ENCODE measurements around the gene S100P.
A peak's percentile ranks its signal among the peaks of the same experiment; 100 is the strongest.
"Not testable (repeated sequence)": the region's sequence is repeated elsewhere in the genome, so short reads cannot be mapped to it uniquely, and the experiment has no call there.

S100P gene

DNA sequence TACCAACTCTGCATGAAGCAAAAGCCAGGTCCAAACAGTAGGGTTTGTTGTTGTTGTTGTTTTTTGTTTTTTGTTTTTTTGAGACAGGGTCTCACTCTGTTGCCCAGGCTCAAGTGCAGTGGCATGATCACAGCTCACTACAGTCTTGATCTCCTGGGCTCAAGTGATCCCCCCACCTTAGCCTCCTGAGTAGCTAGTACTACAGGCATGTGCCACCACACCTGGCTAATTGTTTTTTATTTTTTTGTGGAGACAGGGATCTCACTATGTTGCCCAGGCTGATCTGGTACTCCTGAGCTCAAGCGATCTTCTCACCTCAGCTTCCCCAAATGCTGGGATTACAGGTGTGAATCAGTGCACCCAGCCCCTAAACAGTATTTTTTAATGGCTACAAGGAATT is 6.2 kb downstream of the S100P start:
- no peak for DNase-seq

DNA sequence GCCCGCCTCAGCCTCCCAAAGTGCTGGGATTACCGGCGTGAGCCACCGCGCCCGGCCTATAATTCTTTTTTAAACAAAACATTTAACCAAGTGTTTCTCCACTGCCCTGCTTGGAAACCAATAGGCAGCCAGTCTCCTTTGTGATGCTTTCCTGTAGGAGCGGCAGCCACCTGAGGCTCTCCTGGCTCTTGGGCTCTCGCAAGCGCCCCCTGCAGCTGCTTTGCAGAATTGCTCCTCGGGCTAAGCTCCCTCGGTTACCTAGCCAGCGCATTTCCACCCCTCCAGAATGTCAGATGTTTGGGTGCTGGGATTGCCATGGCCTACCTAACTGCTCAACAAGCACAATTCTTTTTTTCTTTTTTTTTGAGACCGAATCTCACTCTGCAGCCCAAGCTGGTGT is 7.7 kb downstream of the S100P start:
- DNase-seq: peak in 1 of 3 experiments; percentile 4

DNA sequence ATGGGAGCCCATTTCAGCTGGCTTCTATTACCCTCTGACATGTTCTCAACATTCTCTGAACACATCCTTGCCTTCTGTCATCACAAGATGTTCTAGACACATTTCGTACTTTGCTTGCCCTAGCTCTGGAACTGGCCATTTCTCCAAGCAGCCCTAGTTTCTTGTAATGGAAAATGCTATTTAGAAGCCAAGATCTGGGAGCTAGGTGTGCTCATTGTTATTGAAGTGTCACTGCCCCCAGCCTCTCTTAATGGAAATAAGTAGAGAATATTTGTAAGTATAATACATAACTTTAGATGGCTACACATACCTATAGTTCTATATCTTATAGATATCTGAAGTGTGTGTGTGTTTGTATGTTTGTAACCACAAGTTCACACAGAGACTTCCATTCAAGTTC is 9.1 kb downstream of the S100P start:
- no peak for DNase-seq

DNA sequence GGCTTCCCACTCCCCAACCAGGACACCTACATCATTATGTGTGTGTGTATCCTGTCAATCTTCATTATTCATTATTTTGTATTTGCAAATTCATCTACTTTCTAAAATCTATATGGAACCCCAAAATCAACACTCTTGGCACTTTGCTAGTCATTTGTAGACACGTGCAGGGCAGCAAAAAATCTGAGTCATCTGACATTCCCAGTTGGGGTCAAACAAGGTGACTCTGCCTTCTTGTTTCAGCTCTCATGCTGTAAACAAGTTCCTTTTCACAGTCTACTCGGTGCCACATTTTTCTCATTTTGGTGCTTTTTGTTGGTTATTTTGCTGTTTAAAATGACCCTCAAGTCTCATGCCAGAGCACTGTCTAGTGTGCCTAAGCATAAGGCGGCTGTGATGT is 10.1 kb downstream of the S100P start:
- no peak for DNase-seq

DNA sequence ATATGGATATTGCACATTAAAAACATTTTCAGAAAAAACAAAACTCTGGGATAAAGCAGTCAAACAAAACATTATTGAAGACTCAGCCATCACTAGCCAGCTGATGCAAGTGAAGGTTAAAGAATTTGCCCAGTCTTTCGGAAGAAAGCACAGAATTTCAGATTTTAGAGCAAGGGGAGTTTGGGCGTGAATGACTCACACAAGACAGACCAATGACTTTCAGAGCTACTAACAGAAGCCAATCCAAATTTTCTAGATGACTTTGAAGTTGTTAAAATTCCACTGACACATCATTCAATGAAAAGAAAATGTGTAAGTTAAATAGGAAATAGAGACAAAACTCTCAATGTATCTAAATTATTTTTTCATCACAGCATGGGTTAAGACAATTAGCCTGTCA is 12.0 kb downstream of the S100P start:
- DNase-seq: no peak

DNA sequence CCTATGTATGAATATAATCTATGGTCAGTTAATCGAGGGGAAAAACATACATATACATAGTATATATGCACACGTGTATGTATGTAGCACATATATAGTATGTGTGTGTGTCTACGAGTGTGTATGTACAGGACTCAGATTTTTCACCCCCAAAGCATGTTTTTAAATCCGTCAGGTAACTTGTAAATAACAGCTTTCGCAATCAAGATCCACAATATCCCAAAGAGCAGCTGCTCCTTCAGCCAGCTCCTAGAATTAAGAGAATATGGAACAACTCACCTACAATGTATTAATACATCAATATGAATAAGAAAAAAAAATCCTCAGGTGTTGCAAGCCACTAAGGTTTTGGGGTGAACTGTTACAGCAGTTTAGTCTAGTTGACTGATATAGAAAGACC is 12.5 kb downstream of the S100P start:
- DNase-seq: no peak

DNA sequence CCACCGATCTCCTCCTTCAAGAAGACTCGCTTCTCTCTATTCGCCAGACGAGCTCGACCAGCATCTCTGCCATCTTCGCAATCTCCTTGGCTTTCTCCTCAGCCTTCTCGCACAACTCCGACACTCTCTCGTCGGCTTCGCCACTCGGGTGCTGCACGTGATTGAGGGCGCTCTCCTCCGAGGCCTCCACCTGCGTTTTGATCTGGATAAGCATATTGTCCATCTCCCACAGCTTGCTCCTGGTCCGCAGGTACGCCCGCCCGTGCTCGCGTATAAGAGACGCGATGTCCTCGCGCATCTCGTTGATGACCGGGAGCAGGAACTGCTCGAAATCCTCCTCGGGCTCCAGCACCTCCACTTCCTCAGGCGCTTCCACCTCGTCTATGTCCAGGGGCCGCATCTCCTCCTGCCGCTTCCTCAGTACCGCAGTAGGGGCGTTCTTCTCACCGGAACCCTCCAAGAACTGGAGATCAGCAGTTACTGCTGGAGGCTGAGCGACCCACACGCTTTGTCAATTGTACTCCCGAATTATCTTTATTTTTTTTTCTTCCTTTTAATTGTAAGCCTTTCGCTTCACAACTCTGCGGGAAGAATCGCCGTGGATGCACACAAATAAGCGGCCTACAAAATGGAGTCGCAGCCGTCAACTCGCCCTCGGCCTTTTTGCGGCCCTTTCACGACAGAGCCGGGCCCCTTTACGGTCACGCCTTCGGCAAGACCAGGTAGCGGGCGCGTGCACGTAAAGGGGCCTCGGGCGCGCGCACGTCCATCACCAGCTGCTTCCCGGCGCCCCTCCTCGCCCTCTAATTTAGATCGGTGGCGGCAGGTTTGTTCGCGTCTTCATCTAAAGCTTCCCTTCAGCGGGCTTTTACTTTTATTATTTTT is 15.8 kb downstream of the S100P start, which contains the start of gene MRFAP1L1:
Gene MRFAP1L1, minus strand, starts transcription at position 636 of the 885 bp plus-strand sequence. Its CDS starts 236 bp downstream, at position 400.
- peak; percentile 96 to 99 (median 98) for DNase-seq

DNA sequence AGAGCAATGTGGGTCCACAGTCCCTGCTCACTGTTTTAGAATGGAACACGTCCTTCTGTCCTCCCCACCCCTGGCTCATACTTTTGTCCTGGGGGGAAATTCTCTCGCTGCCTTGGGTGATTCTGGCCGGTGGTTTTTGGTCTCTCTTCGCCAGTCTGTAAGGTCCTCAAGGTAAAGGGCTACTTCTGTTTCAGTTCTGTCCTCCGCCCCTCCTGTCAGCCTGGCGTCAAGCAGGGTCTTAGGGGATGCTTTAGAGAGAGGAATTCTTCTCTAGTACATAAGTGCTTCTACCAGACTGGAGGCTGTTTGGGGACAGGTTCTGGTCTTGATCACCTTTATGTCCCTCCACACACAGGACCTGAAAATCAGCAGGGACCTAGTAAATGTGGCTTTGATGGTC is 16.6 kb downstream of the S100P start:
- DNase-seq: no peak

DNA sequence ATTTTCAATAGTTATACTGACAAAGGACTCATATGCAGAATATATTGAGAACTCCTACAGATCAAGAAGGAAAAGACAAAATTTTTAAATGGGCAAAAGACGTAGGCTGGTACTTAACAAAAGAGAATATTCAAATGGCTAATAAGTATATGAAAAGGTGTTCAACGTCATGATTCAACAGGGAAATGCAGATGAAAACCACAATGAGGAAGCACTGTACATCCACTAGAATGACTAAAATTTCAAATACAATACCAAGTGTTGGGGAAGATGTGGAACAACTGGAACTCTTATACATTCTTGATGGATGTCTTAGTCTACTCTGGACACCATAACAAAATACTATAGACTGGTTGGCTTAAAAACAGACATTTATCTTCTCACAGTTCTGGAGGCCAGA is 17.3 kb downstream of the S100P start:
- no peak for DNase-seq

DNA sequence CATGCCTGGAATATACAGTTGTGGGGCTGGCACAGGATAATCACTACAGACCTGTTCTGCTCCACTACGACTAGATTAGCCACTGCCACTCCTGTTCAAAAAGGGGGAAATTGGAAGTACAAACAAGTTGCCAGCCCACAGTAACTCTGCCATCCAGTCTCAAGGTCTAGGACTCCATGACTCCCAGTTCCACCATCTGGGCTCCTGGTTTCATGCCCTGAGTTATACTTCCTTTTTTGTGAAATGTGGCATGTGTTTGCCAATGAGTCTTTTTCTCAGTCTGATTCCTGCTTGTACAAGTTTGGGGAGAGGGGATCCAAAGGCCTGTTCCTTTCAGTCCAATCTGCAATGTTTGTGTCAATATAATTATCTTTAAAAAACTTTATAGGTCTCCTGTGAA is 21.3 kb downstream of the S100P start:
- DNase-seq: no peak

DNA sequence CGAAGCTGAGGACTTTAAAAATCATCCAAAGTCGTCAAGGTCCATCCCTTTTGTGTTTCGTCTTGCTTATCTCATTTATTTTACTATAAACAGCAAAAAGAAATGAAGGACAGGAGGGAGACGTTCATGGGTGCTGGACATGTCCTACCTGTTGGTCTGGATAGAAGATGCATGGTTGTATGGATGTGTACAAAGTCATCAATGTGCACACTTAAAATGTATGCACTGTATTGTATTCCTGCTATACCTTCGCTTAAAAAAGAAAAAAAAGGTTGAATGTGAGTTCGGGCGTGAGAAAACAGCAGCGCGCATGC is 22.0 kb downstream of the S100P start:
- no peak for DNase-seq

DNA sequence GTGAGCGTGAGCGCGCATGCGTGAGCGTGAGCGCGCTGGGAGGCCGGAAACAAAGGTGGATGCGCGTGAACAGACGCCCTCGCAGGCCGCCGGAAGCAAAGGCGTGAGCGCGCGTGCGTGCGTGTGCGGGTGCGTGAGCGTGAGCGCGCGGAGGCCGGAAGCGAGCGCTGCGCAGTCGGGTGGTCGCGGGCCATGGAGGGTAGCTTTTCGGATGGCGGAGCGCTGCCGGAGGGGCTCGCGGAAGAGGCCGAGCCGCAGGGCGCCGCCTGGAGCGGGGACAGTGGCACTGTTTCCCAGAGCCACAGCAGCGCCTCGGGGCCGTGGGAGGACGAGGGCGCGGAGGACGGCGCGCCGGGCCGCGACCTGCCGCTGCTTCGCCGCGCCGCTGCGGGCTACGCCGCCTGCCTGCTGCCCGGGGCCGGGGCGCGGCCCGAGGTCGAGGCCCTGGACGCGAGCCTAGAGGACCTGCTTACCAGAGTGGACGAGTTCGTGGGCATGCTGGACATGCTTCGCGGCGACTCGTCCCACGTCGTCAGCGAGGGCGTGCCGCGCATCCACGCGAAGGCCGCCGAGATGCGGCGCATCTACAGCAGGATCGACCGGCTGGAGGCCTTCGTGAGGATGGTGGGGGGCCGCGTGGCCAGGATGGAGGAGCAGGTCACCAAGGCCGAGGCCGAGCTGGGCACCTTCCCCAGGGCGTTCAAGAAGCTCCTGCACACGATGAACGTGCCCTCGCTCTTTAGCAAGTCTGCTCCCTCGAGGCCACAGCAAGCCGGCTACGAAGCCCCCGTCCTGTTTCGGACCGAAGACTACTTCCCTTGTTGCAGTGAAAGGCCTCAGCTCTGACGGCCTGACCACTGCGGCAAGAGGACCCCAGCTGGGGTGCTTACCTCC is 22.6 kb downstream of the S100P start, which contains the start of gene BLOC1S4:
Gene BLOC1S4, plus strand, starts transcription at position 157 of the 894 bp plus-strand sequence. Its CDS starts 36 bp downstream, at position 193.
- peak; percentile 92 to 97 (median 94) for DNase-seq

DNA sequence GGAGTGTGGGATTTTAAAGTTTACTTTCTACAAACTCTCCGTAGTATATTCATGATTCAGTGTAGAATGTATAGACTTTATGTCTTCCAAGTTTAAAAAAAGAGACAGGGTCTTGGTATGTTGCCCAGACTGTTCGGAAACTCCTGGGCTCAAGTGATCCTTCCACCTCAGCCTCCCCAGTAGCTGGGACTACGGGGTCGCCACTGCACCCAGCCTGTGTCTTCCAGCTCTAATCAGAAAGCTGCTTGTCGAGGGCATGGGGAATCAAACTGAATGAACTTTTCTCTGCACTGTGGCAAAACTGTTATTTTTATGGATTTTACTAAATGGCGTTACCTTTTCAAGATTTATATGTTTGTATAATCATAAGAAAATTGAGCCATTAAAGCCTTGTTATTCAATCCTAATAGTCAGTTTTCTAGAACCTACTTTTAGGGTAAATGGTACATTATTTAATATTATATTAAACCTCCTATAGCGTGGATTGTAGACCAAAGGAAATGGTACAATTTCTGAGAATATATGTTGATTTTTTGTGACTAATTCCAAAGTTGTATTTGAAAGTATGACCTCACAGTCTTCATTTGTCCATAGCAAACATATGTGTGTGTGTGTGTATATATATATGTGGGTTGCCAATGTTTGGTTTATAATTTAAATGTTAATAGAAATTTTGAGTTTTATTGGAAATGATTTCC is 23.4 kb downstream of the S100P start:
- no peak for DNase-seq

DNA sequence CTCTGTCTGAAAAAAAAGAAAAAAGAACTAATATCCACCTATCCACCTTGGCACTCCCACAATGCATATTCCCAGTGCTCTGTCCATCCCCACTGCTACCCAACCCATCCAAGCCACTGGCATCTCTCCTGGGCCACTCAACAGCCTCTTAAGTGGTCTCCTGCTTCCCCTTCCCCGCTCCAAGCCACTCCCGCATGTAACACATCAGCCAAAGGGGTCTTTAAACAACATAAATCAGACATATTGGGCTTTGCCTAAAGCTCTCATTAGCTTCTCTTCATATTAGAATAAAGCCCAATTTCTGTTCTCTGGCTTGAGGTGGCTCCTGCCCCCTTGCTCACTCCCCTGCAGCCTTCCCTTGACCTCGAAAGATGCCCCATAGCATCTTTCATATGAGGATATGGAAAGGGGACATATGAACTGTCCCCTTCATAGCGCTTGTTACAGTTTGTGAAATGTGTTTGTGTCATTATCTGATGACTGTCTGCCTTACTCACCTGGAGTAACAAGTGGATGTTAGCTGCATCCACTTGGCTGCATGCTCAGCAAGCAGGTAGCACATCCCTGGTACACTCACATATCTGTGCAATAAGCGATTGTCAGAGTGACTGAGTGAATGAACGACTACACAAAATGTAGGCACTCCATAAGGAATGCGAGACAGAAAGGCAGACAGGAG is 25.4 kb downstream of the S100P start:
- DNase-seq: no peak

DNA sequence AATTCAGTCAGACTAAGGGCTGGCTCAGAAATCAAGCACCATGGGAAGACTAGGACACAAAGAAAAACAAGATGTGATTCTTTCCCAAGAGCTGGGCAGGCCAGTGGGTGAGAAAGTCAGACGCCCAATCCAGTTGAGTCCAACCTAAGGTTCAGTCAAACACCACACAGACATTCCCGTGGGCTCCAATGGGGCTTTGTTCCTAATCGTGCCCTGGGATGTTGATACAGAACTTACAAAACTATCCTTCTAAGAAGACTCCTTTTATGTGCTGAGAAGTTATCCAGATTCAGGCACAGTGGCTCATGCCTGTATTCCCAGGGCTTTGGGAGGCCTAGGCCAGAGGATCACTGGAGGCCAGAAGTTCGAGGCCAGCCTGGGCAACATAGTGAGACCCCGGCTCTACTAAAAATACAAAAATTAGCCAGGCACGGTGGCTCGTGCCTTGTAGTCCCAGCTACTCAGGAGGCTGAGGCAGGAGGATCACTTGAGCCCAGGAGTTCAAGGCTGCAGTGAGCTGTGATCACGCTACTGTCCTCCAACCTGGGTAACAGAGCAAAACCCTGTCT is 26.0 kb downstream of the S100P start:
- no peak for DNase-seq

DNA sequence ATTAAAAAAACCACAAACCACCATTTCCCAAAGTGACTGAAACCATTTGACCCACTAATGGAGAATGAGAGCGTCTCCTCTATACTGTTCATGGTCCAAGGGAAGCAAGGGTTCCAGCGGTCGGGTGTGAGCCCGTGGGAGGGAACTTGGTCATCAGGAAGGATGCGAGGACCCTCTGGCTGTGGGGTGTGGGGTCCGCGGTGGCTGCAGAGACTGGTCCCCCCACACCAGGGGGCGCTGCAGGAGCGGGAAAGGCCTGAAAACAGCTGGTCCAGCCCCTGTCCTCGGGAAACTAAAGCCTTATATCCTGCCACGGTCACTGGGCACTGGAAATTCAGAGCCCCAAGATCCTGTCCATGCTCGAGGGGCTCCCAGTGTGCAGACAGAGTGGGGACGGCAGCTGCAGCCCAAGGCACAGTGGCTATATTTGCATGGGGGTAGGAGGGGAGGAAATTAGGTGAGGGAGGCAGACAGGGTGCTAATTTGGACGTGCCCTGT is 26.6 kb downstream of the S100P start:
- DNase-seq: peak; percentile 64 to 83 (median 79)

DNA sequence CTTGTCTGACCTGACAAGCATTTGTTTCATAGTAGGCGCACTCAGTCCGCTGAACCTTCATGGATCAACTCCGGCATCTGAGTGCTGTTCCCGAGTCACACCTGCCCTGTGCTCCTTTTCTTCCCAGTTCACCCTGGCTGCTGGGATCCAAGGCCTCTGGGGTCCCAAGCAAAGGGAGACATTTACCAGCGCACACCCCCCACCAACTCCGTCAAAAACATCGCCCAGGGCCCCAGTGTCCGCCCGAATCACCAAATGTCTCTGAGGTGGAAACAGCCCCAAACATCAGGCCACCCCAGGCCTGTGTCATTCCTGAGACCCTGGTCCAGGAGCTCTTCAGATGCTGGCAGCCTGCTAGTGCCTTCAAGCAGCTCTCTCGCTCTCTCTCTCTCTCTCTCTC is 27.4 kb downstream of the S100P start:
- DNase-seq: no peak

DNA sequence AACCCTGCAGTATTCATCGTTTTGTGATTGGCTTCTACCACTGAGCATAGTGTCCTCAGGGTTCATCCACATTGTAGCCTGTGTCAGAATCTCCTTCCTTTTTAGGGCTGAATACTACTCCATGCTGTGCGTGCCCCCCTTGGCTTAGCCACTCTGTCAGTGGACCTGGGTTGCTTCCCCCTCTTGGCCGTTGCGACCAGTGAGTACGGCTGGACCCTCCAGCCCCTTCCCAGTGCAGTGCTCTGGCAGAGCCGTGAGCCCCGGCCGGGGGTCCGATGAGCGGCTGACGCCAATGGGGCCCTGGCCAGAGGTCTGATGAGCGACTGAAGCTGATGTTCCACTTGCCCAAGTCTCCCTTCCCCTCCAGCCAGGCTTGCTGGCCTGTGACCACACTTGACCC is 29.2 kb downstream of the S100P start:
- DNase-seq: no peak

DNA sequence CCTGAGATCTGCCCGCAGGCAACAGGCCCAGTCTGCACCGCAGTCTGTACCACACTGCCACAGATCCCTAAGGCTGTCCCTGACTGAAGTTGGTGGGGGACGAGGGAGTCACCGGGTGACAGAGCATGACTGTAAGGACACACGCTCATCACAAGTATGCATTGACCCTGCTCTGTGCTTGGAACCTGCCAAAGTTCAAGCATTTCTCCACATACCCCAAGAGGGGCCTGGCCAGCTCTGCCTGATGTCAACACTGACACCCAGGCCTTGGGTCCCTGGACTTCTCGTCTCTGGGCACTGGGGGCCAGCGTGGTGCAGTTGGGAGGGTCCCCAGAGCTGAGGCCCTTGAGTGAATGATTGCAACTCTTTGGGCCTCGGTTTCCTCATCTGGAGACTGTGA is 30.2 kb downstream of the S100P start:
- no peak for DNase-seq

DNA sequence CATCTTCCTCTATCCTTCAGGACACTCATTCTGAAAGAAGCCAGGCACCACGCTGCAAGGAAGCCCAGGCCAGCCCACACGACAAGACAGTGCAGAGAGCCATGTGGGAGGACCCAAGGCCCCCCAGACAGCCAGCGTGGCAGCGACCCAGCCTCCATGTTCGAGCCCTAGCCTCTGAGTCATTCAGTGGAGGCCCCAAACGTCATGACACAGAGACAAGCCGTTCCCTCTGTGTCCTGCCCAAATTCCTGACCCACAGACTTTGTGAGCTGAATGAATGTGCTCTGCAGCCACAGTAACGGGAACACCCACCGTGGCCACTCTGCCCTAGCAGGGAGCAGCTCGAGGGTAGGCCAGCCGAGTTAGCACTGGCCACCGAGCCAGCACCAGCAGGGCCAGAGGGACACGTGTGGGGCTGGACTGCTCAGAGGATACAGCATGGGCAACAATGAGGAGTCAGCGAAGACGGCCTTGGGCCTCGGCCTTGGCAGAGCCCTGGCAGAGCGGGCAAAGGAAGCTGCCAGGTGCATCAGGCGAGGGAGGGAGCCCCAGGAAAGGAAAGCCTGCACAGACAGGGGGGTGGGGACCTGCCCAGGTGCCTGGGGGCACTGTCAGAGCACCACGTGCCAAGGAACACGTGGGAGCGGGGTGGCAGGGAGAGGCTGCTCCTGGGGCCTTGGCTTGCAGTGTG is 30.9 kb downstream of the S100P start:
- DNase-seq: no peak

DNA sequence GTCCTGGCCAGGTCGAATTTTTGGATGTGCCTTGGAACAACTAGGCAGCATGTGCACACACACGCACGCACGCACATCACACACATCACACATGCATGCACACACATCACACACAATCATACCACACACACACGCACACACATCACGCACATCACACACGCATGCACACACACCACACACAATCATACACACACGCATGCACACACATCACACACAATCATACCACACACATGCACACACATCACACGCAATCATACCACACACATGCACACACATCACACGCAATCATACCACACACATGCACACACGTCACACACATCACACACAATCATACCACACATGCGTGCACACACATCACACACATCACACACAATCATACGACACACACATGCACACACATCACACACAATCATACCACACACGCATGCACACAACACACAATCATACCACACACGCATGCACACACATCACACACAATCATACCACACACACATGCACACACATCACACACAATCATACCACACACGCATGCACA is 31.8 kb downstream of the S100P start:
- DNase-seq: not testable (repeated sequence)

Data from NCI-H1417 (cell line).